ENCODE data around the gene RIPK3. TPM values are rescaled to one million over a fixed set of nuclear protein-coding genes. Genes with fewer than 3 reads are reported as not detected.

The RIPK3 gene
- polyA plus RNA-seq, 1 of the 3 experiments (the other 2 are of a cell fraction) = not detected

DNA sequence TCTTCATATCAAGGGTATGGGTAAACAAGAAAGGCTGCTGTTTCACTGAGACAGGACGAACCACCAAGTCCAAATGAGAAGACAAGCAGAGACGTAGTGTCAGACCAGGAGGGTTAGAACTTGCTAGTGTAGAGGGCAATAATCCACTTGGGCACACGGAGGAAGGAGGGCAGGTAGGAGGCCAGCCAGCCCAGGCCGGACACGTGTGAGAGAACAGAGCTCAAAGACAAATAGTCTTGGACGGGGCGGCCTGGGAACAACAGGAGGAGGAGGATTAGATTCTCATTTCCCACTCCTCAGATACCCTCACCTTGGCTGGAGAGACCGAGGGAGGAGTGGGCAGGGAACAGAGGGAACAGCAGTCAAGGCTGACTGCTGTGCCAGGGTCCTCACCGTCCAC is 49.0 kb downstream of the RIPK3 start (continued):
- TF ChIP-seq NRF1 (IDR thresholded peaks at IDR 0.05; ENCODE audit: low read depth, low read length) (no peak), SIN3A (IDR thresholded peaks at IDR 0.05; ENCODE audit: borderline replicate concordance, low read depth, low read length) (no peak), TEAD4 (IDR thresholded peaks at IDR 0.05; ENCODE audit: borderline replicate concordance, insufficient read depth) (no peak), PBX3 (IDR thresholded peaks at IDR 0.05) (no peak)

GRCh38 chr14:24289649-24290280 is 50.0 kb downstream of the RIPK3 start:
- no peaks in the 10 kb centered on the region for H3K9me2 ChIP-seq
- TF ChIP-seq, protein P1, sequence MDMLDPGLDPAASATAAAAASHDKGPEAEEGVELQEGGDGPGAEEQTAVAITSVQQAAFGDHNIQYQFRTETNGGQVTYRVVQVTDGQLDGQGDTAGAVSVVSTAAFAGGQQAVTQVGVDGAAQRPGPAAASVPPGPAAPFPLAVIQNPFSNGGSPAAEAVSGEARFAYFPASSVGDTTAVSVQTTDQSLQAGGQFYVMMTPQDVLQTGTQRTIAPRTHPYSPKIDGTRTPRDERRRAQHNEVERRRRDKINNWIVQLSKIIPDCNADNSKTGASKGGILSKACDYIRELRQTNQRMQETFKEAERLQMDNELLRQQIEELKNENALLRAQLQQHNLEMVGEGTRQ (IDR thresholded peaks at IDR 0.05; ENCODE audit: borderline replicate concordance, low read depth, low read length) = no peak
- TF ChIP-seq REST (IDR thresholded peaks at IDR 0.05; ENCODE audit: low read depth, low read length) (no peak), IRF3 (IDR thresholded peaks at IDR 0.05; ENCODE audit: low read depth, low read length) (no peak), TAF1 (IDR thresholded peaks at IDR 0.05; ENCODE audit: borderline replicate concordance, low read depth, low read length) (no peak), TCF12 (IDR thresholded peaks at IDR 0.05) (no peak), RCOR1 (IDR thresholded peaks at IDR 0.05; ENCODE audit: low read length) (no peak), RFX5 (IDR thresholded peaks at IDR 0.05; ENCODE audit: low read length) (no peak), NRF1 (IDR thresholded peaks at IDR 0.05; ENCODE audit: low read depth, low read length) (no peak)
- TF ChIP-seq, protein P2, sequence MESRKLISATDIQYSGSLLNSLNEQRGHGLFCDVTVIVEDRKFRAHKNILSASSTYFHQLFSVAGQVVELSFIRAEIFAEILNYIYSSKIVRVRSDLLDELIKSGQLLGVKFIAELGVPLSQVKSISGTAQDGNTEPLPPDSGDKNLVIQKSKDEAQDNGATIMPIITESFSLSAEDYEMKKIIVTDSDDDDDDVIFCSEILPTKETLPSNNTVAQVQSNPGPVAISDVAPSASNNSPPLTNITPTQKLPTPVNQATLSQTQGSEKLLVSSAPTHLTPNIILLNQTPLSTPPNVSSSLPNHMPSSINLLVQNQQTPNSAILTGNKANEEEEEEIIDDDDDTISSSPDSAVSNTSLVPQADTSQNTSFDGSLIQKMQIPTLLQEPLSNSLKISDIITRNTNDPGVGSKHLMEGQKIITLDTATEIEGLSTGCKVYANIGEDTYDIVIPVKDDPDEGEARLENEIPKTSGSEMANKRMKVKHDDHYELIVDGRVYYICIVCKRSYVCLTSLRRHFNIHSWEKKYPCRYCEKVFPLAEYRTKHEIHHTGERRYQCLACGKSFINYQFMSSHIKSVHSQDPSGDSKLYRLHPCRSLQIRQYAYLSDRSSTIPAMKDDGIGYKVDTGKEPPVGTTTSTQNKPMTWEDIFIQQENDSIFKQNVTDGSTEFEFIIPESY (IDR thresholded peaks at IDR 0.05; ENCODE audit: borderline replicate concordance, low read depth) = no peak
- peaks cover 3 to 32% of the 10 kb centered on the region in 2 experiments for H3K36me3 ChIP-seq (replicated peaks in 1 of 2; ENCODE audit: control insufficient read depth in 1 of 2, insufficient read depth in 2 of 2, low read length in 1 of 2)
- POLR2A ChIA-PET = interaction anchor here (0.5 to 0.6 kb wide), 2 partner anchors 18 to 245 kb away, joined by 3 read pairs; partner anchors contain the start of gene RABGGTA
- no peak overlapping the region for H3K9ac ChIP-seq
- no peak for DNase-seq
- no peaks in the 10 kb centered on the region for H3K79me2 ChIP-seq (ENCODE audit: insufficient read depth)
- no peaks in the 10 kb centered on the region for H3K9me3 ChIP-seq
- no peak overlapping the region for H3K4me2 ChIP-seq
- no peak overlapping the region for H3K4me3 ChIP-seq (ENCODE audit: low read depth in 2 of 2, low read length in 1 of 2)
- no peaks in the 10 kb centered on the region for H3F3A ChIP-seq (replicated peaks; ENCODE audit: insufficient read depth)
- no peak overlapping the region for H3K27ac ChIP-seq (ENCODE audit: low read depth in 2 of 2, low read length in 1 of 2)
- CTCF ChIA-PET = interaction anchor here (1.0 to 6.2 kb wide), 4 partner anchors 9 to 46 kb away, joined by 4 to 43 read pairs (median 20); partner anchors contain the start of genes CIDEB and TINF2
- H3K4me1 ChIP-seq (ENCODE audit: control insufficient read depth in 1 of 2, insufficient read depth in 2 of 2, low read depth in 1 of 2, low read length in 1 of 2) = no peaks in the 10 kb centered on the region
- 77% methylated on average over 6 of the region's 6 CpGs for WGBS (ENCODE audit: low lambda C conversion rate)
- H2AFZ ChIP-seq (ENCODE audit: low read depth) = no peak overlapping the region
- no peaks in the 10 kb centered on the region for H3K27me3 ChIP-seq (ENCODE audit: insufficient read depth)
- no peaks in the 10 kb centered on the region for H4K20me1 ChIP-seq (ENCODE audit: insufficient read depth)

Data from SK-N-SH (cell line).